ENCODE results near the gene VANGL2.

VANGL2 gene

DNA sequence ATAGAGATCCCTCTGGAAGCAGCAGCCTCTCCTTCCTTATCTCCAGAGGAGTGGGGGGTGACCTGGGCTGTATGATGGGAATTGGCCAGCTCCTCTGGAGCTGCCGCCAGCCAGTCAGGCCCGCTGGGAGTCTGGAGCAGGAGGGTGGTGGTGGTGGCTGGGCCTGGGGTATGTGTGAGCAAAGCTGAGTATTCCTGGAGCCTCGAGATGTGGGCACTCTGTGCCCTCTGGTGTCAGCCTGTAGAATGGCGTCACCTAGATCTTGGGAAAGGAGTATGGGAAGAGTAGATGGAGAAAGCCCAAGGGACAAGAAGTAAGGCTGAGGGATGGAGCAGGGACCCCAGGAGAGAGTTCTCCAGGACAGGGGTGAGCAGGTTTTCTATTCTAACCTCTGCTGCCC lies 16.0 kb downstream of the VANGL2 start:
- TF ChIP-seq CTCF (conservative IDR thresholded peaks at IDR 0.05; ENCODE audit: control insufficient read depth, insufficient read depth, low read depth, low read length): peak; percentile 34

DNA sequence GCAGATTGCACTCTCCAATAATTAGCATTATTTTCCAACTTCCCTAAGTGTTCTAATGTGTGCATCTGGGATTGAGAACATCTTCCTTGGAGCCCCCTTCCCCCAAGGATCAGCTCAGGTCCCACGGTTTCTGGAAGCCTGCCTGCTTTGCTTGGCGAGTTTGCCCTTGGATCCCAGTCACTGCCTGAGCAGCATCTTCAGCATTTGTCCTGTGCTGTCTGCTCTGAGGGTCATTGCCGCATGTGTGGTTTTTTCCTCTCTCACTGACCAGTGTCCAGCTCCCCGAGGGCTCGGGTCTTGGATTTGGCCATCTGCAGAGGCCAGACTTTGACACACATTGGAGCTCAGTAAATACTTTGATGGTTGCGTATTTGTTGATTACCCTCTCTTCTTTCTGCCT lies 18.1 kb downstream of the VANGL2 start:
- no peak for DNase-seq (ENCODE audit: low read depth)
- H3K4me3 ChIP-seq (ENCODE audit: control insufficient read depth, low read depth, low read length): no peak overlapping the region
- no peak for TF ChIP-seq CTCF (conservative IDR thresholded peaks at IDR 0.05; ENCODE audit: control insufficient read depth, insufficient read depth, low read depth, low read length)

More for the DNA sequence above, 16.0 kb downstream of the VANGL2 start:
- no peak overlapping the region for H3K4me3 ChIP-seq (ENCODE audit: control insufficient read depth, low read depth, low read length)
- peak; percentile 26 for DNase-seq (ENCODE audit: low read depth)

DNA sequence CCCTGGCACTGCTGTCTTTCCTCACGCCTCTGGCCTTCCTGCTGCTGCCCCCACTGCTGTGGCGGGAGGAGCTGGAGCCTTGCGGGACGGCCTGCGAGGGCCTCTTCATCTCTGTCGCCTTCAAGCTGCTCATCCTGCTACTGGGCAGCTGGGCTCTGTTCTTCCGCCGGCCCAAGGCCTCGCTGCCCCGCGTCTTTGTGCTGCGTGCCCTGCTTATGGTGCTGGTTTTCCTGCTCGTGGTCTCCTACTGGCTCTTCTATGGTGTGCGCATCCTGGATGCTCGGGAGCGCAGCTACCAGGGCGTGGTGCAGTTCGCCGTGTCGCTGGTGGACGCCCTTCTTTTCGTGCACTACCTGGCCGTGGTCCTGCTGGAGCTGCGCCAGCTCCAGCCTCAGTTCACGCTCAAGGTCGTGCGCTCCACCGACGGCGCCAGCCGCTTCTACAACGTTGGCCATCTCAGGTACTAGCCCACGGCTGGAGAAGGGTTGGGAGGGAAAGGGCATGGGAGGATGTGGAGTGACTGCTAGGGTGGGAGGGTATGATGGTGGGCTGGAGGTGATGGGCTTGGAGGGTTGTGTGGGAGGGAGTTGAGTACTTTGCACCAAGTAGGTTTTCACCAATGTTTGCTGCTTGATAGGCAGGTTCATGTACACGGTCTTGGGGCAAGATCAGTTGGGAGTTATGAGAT lies 18.9 kb downstream of the VANGL2 start:
- no peak for TF ChIP-seq CTCF (conservative IDR thresholded peaks at IDR 0.05; ENCODE audit: control insufficient read depth, insufficient read depth, low read depth, low read length)
- H3K4me3 ChIP-seq (ENCODE audit: control insufficient read depth, low read depth, low read length): no peak overlapping the region
- DNase-seq (ENCODE audit: low read depth): no peak

GRCh38 chr1:160419838-160420169 lies 19.4 kb downstream of the VANGL2 start:
- DNase-seq (ENCODE audit: low read depth): no peak
- no peak overlapping the region for H3K4me3 ChIP-seq (ENCODE audit: control insufficient read depth, low read depth, low read length)
- no peak for TF ChIP-seq CTCF (conservative IDR thresholded peaks at IDR 0.05; ENCODE audit: control insufficient read depth, insufficient read depth, low read depth, low read length)

DNA sequence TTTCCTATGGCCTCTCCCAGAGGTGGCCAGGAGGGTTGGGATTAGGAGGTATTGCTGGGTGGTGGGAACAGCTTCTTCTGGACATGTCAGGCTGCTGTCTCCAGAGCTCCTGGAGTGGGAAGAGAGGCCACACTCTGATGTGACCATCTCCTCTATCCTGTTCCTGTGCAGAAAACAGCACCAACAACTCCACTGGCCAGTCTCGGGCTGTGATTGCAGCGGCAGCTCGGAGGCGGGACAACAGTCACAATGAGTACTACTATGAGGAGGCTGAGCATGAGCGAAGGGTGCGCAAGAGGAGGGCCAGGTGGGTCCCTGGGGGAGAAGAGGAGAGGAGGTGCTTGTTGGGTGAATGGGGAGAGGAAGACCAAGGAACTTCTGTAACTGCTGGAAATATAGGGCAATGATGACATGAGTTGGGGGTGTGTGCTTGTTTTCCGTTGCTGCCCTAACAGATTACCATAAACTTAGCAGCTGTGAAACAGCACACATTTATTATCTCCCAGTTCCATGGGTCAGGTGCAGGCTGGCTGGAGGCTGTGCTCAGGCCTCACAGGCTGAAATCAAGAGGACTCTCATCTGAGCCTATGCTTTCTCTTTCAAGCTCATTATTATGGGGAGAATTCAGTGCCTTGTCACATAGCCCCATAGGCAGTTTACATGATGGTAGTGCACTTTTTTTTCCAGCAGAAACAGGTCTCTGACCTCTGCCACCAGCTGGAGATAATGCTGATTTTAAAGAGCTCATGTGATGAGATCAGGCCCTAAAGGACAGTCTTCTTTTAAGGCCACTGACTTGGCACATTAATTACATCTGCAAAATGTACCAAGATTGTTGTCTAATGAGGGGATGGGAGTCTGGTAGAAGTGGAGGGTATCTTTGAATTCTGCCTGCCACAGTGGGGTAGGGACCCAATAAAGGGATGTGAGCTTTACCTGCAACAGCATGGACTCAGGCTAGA lies 20.8 kb downstream of the VANGL2 start:
- no peak for TF ChIP-seq CTCF (conservative IDR thresholded peaks at IDR 0.05; ENCODE audit: control insufficient read depth, insufficient read depth, low read depth, low read length)
- no peak overlapping the region for H3K4me3 ChIP-seq (ENCODE audit: control insufficient read depth, low read depth, low read length)
- no peak for DNase-seq (ENCODE audit: low read depth)

- no peak for DNase-seq (ENCODE audit: low read depth)
- no peak for TF ChIP-seq CTCF (conservative IDR thresholded peaks at IDR 0.05; ENCODE audit: control insufficient read depth, insufficient read depth, low read depth, low read length)
- H3K4me3 ChIP-seq (ENCODE audit: control insufficient read depth, low read depth, low read length): no peak overlapping the region
These were observed 21.5 kb downstream of the VANGL2 start for GRCh38 chr1:160421881-160422280.
